GM23338 (cell line): ENCODE data around the gene SFI1. TPM values are rescaled to one million over a fixed set of nuclear protein-coding genes. Genes with fewer than 3 reads are reported as not detected.
"Not testable (repeated sequence)": the region's sequence is repeated elsewhere in the genome, so short reads cannot be mapped to it uniquely, and the experiment has no call there.

Experiments
- ATAC-seq: fragments of 200-7000 bp; cut with Tn5 transposase; 3 replicates; pipeline ENCODE4 v1.9.1; 2020
- DNase-seq: peaks from one replicate; pipeline ENCODE4 v3.0.0-alpha.2; 2015; ENCODE audit warnings: low spot score
- H2AFZ ChIP-seq: fragments of 200-600 bp; sonication (generic); 2 replicates; pipeline ENCODE4 v1.8.0; 2016; ENCODE audit warnings: antibody characterized with exemption, mild to moderate bottlenecking, moderate library complexity
- H3F3A ChIP-seq: fragments of 200-600 bp; sonication (generic); replicated peaks from 2 replicates; pipeline ENCODE4 v1.8.0; 2017; ENCODE audit warnings: antibody characterized with exemption, mixed run types, low read depth
- H3K27ac ChIP-seq: fragments of 200-600 bp; sonication (generic); 2 replicates; pipeline ENCODE4 v1.6.1; 2016; ENCODE audit warnings: low read depth
- H3K27me3 ChIP-seq: fragments of 200-600 bp; sonication (generic); 2 replicates; pipeline ENCODE4 v1.8.0; 2016; ENCODE audit warnings: mild to moderate bottlenecking, mixed run types, moderate library complexity; ENCODE audit not compliant: insufficient read depth
- H3K36me3 ChIP-seq: fragments of 200-600 bp; sonication (generic); 2 replicates; pipeline ENCODE4 v1.8.0; 2016; ENCODE audit warnings: mild to moderate bottlenecking; ENCODE audit not compliant: insufficient read depth
- H3K4me1 ChIP-seq: fragments of 200-600 bp; sonication (generic); 2 replicates; pipeline ENCODE4 v1.8.0; 2016; ENCODE audit warnings: mild to moderate bottlenecking, moderate library complexity; ENCODE audit not compliant: insufficient read depth
- H3K4me2 ChIP-seq: fragments of 200-600 bp; sonication (generic); 2 replicates; pipeline ENCODE4 v1.7.1; 2017; ENCODE audit warnings: mixed run types
- H3K4me3 ChIP-seq: fragments of 200-600 bp; sonication (generic); 2 replicates; pipeline ENCODE4 v1.6.1; 2016; ENCODE audit warnings: mixed run types
- H3K79me2 ChIP-seq: fragments of 200-600 bp; sonication (generic); replicated peaks from 2 replicates; pipeline ENCODE4 v1.8.0; 2017; ENCODE audit warnings: mild to moderate bottlenecking; ENCODE audit not compliant: insufficient read depth
- H3K9me2 ChIP-seq: fragments of 200-600 bp; sonication (generic); 2 replicates; pipeline ENCODE4 v1.8.0; 2017; ENCODE audit not compliant: insufficient read depth
- H4K20me1 ChIP-seq: fragments of 200-600 bp; sonication (generic); replicated peaks from 2 replicates; pipeline ENCODE4 v1.8.0; 2017; ENCODE audit warnings: mild to moderate bottlenecking; ENCODE audit not compliant: insufficient read depth
- H3K27ac Mint-ChIP-seq: 2 replicates; pipeline ENCODE4 v1.8.0; 2020; ENCODE audit warnings: inconsistent platforms, mild to moderate bottlenecking, moderate library complexity, mixed read lengths
- H3K27me3 Mint-ChIP-seq: 3 replicates; pipeline ENCODE4 v1.8.0; 2022; ENCODE audit warnings: low read depth, mild to moderate bottlenecking, moderate library complexity, mixed read lengths, inconsistent platforms; ENCODE audit not compliant: insufficient read depth, poor library complexity
- H3K36me3 Mint-ChIP-seq: 3 replicates; pipeline ENCODE4 v1.8.0; 2021; ENCODE audit warnings: low read depth, mild to moderate bottlenecking, inconsistent platforms, moderate library complexity, mixed read lengths
- H3K4me1 Mint-ChIP-seq: 3 replicates; pipeline ENCODE4 v1.8.0; 2020; ENCODE audit warnings: mild to moderate bottlenecking, inconsistent platforms, mixed read lengths
- H3K4me3 Mint-ChIP-seq: 3 replicates; pipeline ENCODE4 v1.8.0; 2021; ENCODE audit warnings: moderate library complexity, mild to moderate bottlenecking, inconsistent platforms, mixed read lengths
- H3K9me3 Mint-ChIP-seq: 3 replicates; pipeline ENCODE4 v1.8.0; 2020; ENCODE audit warnings: moderate library complexity, mild to moderate bottlenecking, inconsistent platforms, mixed read lengths
- CREB1 ChIP-seq: fragments of 250-450 bp; sonication (Bioruptor Pico); IDR thresholded peaks from 2 replicates; pipeline ENCODE4 v1.5.0; 2020; ENCODE audit warnings: low read depth, mild to moderate bottlenecking, moderate library complexity
- CTCF ChIP-seq, 2 experiments: fragments of 200-600 bp in 1 of 2; sonication (generic) in 1 of 2; conservative IDR thresholded peaks; 2 replicates each; pipeline versions ENCODE4 v1.5.1 to v1.6.1; 2016 to 2017; ENCODE audit warnings: antibody characterized with exemption in 2 of 2, low read depth in 2 of 2, mild to moderate bottlenecking in 2 of 2, moderate library complexity in 1 of 2
- EZH2 ChIP-seq: fragments of 200-600 bp; sonication (generic); IDR thresholded peaks from one replicate; pipeline ENCODE4 v1.8.0; 2017; ENCODE audit warnings: antibody characterized with exemption, mild to moderate bottlenecking, low read depth; ENCODE audit not compliant: unreplicated experiment
- NANOG ChIP-seq: IDR thresholded peaks from 2 replicates; pipeline ENCODE4 v1.6.1; 2016; ENCODE audit warnings: antibody characterized with exemption, borderline replicate concordance
- POLR2AphosphoS5 ChIP-seq: IDR thresholded peaks from 2 replicates; pipeline ENCODE4 v1.6.1; 2016; ENCODE audit warnings: antibody characterized with exemption, low read depth
- STAT1 ChIP-seq: IDR thresholded peaks from one replicate; pipeline ENCODE4 v1.6.1; 2016; ENCODE audit warnings: antibody characterized with exemption; ENCODE audit not compliant: unreplicated experiment
- ZNF114 ChIP-seq: fragments of 250-450 bp; sonication (Bioruptor Pico); IDR thresholded peaks from 2 replicates; pipeline ENCODE4 v1.5.0; 2020; ENCODE audit warnings: mild to moderate bottlenecking, moderate library complexity
- ZNF331 ChIP-seq: fragments of 250-450 bp; sonication (Bioruptor Pico); IDR thresholded peaks from 2 replicates; pipeline ENCODE4 v1.5.0; 2020; ENCODE audit warnings: low read depth, mild to moderate bottlenecking, moderate library complexity
- polyA plus RNA-seq: library from polyadenylated mRNA; unstranded; fragments of >200 nt; fragmentation: Nextera tagmentation; extraction: Ambion mirVana; gene quantifications from 2 replicates; pipeline ENCODE4 v1.2.1, GENCODE V29; 2016
- total RNA-seq: library from RNA; depleted of rRNA; stranded (reverse); fragments of >200 nt; shearing (Covaris generic); gene quantifications from 2 replicates; pipeline ENCODE4 v1.2.3, GENCODE V29; 2014
- TF ChIP-seq, protein P1 (sequence below): IDR thresholded peaks from one replicate; pipeline ENCODE4 v1.6.1; 2018; ENCODE audit warnings: antibody characterized with exemption; ENCODE audit not compliant: unreplicated experiment
- TF ChIP-seq, protein P2 (sequence below): IDR thresholded peaks from 2 replicates; pipeline ENCODE4 v1.6.1; 2016; ENCODE audit warnings: antibody characterized with exemption

Gene SFI1
- total and polyA plus RNA-seq, 2 experiments from 2014 or later, result 16.7 to 25.6 TPM

DNA sequence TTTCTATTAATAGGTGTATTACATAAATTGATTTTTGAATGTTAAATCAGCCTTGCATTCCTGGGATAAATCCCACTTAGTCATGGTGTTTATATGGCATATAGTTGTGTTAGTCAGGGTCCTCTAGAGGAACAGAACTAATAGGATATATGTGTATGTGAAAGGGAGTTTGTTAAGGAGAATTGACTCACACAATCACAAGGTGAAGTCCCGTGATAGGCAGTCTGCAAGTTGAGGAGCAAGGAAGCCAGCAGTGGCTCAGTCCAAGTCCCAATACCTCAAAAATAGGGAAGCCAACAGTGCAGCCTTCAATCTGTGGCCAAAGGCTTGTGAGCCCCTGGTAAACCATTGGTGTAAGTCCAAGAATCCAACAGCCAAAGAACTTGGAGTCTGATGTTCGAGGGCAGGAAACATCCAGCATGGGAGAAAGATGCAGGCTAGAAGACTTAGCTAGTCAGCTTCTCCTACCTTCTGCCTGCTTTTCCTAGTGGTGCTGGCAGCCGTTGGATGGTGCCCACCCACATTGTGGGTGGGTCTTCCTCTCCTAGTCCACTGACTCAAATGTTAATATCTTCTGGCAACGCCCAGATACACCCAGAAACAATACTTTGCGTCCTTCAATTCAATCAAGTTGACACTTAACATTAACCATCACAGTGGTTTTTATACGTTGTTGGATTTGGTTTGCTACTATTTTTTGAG, 12.9 kb downstream of the SFI1 start (continued):
- TF ChIP-seq, protein P1, sequence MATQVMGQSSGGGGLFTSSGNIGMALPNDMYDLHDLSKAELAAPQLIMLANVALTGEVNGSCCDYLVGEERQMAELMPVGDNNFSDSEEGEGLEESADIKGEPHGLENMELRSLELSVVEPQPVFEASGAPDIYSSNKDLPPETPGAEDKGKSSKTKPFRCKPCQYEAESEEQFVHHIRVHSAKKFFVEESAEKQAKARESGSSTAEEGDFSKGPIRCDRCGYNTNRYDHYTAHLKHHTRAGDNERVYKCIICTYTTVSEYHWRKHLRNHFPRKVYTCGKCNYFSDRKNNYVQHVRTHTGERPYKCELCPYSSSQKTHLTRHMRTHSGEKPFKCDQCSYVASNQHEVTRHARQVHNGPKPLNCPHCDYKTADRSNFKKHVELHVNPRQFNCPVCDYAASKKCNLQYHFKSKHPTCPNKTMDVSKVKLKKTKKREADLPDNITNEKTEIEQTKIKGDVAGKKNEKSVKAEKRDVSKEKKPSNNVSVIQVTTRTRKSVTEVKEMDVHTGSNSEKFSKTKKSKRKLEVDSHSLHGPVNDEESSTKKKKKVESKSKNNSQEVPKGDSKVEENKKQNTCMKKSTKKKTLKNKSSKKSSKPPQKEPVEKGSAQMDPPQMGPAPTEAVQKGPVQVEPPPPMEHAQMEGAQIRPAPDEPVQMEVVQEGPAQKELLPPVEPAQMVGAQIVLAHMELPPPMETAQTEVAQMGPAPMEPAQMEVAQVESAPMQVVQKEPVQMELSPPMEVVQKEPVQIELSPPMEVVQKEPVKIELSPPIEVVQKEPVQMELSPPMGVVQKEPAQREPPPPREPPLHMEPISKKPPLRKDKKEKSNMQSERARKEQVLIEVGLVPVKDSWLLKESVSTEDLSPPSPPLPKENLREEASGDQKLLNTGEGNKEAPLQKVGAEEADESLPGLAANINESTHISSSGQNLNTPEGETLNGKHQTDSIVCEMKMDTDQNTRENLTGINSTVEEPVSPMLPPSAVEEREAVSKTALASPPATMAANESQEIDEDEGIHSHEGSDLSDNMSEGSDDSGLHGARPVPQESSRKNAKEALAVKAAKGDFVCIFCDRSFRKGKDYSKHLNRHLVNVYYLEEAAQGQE, result no peak
- TF ChIP-seq ZNF331 (CRISPR knock-in tag) (no peak), POLR2AphosphoS5 (no peak), STAT1 (no peak)

DNA sequence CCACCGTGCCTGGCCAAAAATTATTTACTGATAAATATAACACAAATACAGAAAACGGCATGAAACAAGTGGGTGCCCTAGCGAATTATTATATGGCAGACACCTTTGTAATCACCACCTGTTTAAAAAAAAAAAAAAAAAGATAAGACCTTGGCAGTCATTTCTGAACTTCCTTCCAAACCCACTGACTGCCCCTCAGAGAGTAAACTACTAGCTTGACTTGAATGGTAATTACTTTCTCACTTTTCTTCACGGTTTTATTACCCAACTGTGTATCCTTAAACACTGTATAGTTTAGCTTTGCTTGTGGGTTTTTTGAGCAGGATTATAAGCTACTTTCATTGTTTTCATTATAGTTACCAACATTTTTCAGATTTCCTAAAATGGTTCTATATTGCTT, 23.7 kb downstream of the SFI1 start:
- H3K9me3 Mint-ChIP-seq, result no peaks in the 10 kb centered on the region
- no peak overlapping the region for H3K4me3 Mint-ChIP-seq
- H3K4me2 ChIP-seq, result no peak overlapping the region
- peaks cover 2% of the 10 kb centered on the region; the same call in 2 of the 3 replicates for H3K36me3 Mint-ChIP-seq
- H3K9me2 ChIP-seq, result no peaks in the 10 kb centered on the region
- no peaks in the 10 kb centered on the region for H3K79me2 ChIP-seq
- H3K27ac ChIP-seq, result no peak overlapping the region
- H3K36me3 ChIP-seq, result no peaks in the 10 kb centered on the region
- no peak overlapping the region for H2AFZ ChIP-seq
- no peaks in the 10 kb centered on the region for H4K20me1 ChIP-seq
- no peak for DNase-seq
- no peaks in the 10 kb centered on the region for H3K27me3 ChIP-seq
- H3K4me1 ChIP-seq, result no peaks in the 10 kb centered on the region; the same call in 1 of the 2 replicates
- no peak overlapping the region for H3K4me3 ChIP-seq
- no peaks in the 10 kb centered on the region for H3F3A ChIP-seq
- TF ChIP-seq NANOG, result no peak
- TF ChIP-seq STAT1, result no peak
- TF ChIP-seq CTCF (conservative IDR thresholded peaks at IDR 0.05; ENCODE audit: low read depth in 2 of 2), result no peak
- no peak for TF ChIP-seq ZNF114 (CRISPR knock-in tag)
- TF ChIP-seq EZH2, result no peak
- no peak for TF ChIP-seq POLR2AphosphoS5
- TF ChIP-seq, protein P2, sequence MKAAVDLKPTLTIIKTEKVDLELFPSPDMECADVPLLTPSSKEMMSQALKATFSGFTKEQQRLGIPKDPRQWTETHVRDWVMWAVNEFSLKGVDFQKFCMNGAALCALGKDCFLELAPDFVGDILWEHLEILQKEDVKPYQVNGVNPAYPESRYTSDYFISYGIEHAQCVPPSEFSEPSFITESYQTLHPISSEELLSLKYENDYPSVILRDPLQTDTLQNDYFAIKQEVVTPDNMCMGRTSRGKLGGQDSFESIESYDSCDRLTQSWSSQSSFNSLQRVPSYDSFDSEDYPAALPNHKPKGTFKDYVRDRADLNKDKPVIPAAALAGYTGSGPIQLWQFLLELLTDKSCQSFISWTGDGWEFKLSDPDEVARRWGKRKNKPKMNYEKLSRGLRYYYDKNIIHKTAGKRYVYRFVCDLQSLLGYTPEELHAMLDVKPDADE, result no peak
- TF ChIP-seq CREB1 (CRISPR knock-in tag), result no peak
- no peak overlapping the region for H3K27ac Mint-ChIP-seq
- H3K4me1 Mint-ChIP-seq, result peaks cover 6% of the 10 kb centered on the region; the same call in 2 of the 3 replicates
- H3K27me3 Mint-ChIP-seq, result peaks cover 2% of the 10 kb centered on the region
- ATAC-seq, result no peak

DNA sequence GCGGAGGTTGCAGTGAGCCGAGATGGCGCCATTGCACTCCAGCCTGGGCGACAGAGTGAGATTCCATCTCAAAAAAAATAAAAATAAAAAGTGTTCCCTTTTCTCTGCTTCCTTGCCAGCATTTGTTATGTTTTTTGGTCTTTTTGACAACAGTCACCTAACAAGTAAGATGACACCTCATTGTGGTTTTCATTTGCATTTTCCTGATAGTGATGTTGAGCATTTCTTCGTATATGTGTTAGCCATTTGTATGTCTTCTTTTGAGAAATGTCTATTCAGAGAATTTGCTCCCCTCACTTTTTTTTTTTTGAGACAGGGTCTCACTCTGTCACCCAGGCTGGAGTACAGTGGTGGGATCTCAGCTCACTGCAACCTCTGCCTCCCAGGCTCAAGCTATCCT, 27.8 kb downstream of the SFI1 start:
- H3K9me2 ChIP-seq, H3K4me3 ChIP-seq, H3K36me3 Mint-ChIP-seq, H2AFZ ChIP-seq, DNase-seq, H3F3A ChIP-seq, H4K20me1 ChIP-seq, H3K4me1 ChIP-seq, H3K4me2 ChIP-seq, H3K4me1 Mint-ChIP-seq, H3K27me3 Mint-ChIP-seq, H3K79me2 ChIP-seq, H3K4me3 Mint-ChIP-seq, ATAC-seq, H3K9me3 Mint-ChIP-seq, H3K27ac ChIP-seq, H3K27ac Mint-ChIP-seq, H3K27me3 ChIP-seq, H3K36me3 ChIP-seq: not testable (repeated sequence)
